C4-2B (cell line): Measurements from ENCODE around the gene DNAJC1.

Experiments
- ZFX ChIP-seq: fragments of 450-650 bp; IDR thresholded peaks from 2 replicates; pipeline ENCODE4 v1.6.1; 2017
- TF ChIP-seq, protein P1 (sequence below): fragments of 450-650 bp; conservative IDR thresholded peaks from 2 replicates; pipeline ENCODE4 v1.5.1; 2017; ENCODE audit warnings: mild to moderate bottlenecking

DNA sequence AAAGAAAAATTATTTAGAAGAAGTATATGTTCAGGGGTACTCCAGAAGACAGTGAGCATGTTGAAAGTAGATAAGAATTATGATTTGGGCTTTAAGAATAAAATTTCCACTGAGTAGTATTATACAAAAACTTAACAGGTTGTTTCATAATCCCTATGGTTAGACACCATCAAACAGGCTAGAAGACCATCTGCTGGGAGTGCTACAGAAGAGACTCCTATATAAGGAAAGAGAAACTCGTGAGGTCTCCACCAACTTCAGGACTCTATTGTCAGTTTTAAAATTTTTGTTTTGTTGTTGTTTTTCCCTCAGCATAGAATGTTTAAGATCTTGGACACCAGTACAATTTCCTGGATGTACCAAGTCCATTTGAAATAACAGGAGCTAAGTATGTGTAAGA, 13.1 kb downstream of the DNAJC1 start:
- TF ChIP-seq, protein P1, sequence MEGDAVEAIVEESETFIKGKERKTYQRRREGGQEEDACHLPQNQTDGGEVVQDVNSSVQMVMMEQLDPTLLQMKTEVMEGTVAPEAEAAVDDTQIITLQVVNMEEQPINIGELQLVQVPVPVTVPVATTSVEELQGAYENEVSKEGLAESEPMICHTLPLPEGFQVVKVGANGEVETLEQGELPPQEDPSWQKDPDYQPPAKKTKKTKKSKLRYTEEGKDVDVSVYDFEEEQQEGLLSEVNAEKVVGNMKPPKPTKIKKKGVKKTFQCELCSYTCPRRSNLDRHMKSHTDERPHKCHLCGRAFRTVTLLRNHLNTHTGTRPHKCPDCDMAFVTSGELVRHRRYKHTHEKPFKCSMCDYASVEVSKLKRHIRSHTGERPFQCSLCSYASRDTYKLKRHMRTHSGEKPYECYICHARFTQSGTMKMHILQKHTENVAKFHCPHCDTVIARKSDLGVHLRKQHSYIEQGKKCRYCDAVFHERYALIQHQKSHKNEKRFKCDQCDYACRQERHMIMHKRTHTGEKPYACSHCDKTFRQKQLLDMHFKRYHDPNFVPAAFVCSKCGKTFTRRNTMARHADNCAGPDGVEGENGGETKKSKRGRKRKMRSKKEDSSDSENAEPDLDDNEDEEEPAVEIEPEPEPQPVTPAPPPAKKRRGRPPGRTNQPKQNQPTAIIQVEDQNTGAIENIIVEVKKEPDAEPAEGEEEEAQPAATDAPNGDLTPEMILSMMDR, result no peak
- no peak for TF ChIP-seq ZFX
